ENCODE data around the gene FBRS.

FBRS gene

DNA sequence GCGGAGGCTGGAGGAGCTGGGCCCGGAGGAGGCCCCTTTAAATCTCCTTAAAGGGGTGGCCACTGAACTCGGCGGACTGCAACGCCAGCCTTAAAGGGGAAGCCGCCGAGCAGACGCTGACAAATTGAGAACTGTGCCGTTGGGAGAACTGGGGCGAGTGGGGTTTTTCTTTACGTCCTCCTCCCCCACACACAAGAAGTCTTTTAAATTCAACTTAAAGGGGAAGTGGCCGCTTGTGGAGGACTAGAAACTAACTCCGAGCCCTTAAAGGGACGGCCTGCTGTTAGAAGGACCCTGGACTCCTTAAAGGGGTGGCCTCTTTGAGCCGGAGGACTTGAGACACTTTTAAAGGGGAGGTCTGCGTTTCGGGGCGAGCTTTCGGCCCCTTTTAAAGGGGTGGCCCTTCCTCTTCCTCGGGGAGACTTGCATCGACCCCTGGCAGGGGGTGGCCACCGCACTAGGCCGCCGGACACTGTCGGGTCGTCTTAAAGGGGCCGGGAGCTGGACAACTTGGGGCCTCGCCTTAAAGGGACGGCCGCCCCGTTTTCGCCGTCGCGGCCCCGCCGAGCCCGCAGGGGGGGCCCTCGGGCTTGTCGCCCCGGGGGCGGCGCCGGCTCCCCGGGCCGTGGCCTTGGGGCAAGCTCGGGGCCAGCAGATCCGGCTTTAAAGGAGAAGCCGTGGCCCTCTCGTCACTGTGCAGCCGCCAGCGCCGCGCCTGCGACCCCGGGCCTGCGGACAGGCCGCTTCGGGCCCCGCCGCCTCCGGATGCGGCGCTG lies 688 bp downstream of the FBRS start:
- H3K27me3 ChIP-seq (replicated peaks; ENCODE audit: control insufficient read depth, insufficient read depth, low read length): no peaks in the 10 kb centered on the region
- peaks cover 55% of the 10 kb centered on the region for H3K36me3 ChIP-seq (ENCODE audit: control insufficient read depth, insufficient read depth, low read length, severe bottlenecking)
- no peaks in the 10 kb centered on the region for H3K9me3 ChIP-seq (ENCODE audit: control insufficient read depth, low read length)
- H3K9ac ChIP-seq (ENCODE audit: low read length): peak overlapping the region; percentile 98
- H3K4me3 ChIP-seq (ENCODE audit: low read length): peak overlapping the region; percentile 95
- peaks cover 35% of the 10 kb centered on the region for H3K4me1 ChIP-seq (ENCODE audit: control insufficient read depth, insufficient read depth, low read length)
- DNase-seq (ENCODE audit: low read depth): peak; percentile 99

DNA sequence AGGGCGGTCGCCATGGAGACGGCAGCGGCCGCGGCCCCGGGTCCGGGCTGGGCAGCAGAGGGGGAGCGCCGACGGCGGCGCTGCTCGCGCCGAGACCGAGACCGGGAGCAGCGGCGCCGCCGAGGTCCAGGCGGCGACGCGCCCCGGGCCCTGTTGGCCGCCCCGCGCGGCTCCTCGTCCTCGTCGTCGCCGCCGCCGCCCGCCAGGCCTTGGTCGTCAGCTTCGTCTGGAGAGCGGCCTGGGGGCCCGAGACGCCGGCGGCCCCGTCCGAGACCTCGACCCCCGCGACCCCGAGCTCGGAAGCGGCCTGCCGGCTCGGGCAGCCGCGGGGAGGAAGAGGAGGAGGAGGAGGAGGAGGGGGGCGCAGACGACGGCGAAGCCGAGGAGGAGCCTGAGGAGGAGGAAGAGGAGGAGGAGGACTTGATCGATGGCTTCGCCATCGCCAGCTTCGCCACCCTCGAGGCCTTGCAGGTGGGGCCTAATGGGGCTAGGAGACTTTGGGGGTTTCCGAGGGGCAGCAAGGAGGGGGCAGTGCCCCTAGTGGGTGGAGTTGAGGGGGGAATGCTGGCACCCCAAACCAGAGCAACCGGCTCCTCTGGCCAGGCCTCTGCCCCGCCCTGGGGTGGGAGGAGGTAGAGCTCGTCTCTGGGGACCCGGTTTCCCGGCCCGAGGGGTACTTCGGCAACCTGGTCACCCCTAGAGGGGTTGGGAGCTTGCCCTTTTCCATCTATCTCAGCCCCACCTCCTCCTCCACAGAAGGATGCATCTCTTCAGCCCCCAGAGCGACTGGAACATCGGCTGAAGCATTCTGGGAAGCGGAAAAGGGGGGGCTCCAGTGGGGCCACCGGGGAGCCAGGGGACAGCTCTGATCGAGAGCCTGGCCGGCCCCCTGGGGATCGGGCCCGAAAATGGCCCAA lies 1.5 kb downstream of the FBRS start:
- Histone ChIP-seq H3K9me3 (ENCODE audit: control insufficient read depth, low read length) (no peaks in the 10 kb centered on the region), H3K27me3 (replicated peaks; ENCODE audit: control insufficient read depth, insufficient read depth, low read length) (no peaks in the 10 kb centered on the region), H3K36me3 (ENCODE audit: control insufficient read depth, insufficient read depth, low read length, severe bottlenecking) (peaks cover 54% of the 10 kb centered on the region), H3K4me3 (ENCODE audit: low read length) (peak overlapping the region; percentile 95), H3K4me1 (ENCODE audit: control insufficient read depth, insufficient read depth, low read length) (peaks cover 36% of the 10 kb centered on the region), H3K9ac (ENCODE audit: low read length) (peak overlapping the region; percentile 98)
- peak; percentile 50 for DNase-seq (ENCODE audit: low read depth)

DNA sequence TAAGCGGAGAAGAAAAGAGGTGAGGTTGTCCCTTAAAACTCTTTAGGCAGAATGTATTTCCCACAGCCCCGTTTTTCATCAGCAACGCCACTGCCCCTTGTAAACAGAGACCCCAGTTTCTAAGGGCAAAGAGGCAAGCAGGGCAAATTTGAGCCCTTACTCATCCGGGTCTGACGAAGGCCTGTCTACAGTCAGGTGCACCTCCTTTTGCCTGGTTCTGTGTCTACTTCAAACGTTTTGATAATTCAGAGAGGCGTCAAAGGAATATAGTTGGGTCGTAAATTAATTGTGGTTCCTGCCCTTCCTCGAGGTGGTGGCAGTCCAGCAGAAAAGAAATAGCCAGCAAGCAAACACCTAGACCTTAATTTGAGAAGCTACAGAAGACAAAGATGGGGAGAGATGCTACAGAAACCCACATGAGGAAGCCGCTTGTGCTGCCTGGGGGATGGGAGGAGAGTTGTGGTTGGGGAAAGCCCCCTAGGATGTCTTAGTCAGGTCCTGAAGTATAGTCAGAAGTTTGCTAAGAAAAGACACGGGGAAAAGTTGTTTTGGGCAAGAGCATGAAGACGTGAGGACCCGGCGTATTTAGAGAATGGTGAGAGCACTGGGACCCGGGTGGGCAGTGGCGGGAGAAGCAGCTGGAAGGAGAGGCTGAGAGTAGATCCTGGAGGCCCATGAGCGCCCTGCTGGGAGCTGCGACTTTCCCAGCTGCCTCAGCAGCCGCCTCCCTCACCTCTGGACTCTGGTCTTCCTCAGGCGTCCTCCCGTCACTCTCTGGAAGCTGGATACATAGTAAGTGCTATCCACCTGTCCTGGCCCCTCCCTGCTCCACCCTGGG lies 2.4 kb downstream of the FBRS start:
- H3K27me3 ChIP-seq (replicated peaks; ENCODE audit: control insufficient read depth, insufficient read depth, low read length): no peaks in the 10 kb centered on the region
- H3K4me1 ChIP-seq (ENCODE audit: control insufficient read depth, insufficient read depth, low read length): peaks cover 43% of the 10 kb centered on the region
- H3K36me3 ChIP-seq (ENCODE audit: control insufficient read depth, insufficient read depth, low read length, severe bottlenecking): peaks cover 54% of the 10 kb centered on the region
- H3K9me3 ChIP-seq (ENCODE audit: control insufficient read depth, low read length): no peaks in the 10 kb centered on the region
- DNase-seq (ENCODE audit: low read depth): peak; percentile 7
- peak overlapping the region; percentile 95 for H3K4me3 ChIP-seq (ENCODE audit: low read length)
- peak overlapping the region; percentile 98 for H3K9ac ChIP-seq (ENCODE audit: low read length)

DNA sequence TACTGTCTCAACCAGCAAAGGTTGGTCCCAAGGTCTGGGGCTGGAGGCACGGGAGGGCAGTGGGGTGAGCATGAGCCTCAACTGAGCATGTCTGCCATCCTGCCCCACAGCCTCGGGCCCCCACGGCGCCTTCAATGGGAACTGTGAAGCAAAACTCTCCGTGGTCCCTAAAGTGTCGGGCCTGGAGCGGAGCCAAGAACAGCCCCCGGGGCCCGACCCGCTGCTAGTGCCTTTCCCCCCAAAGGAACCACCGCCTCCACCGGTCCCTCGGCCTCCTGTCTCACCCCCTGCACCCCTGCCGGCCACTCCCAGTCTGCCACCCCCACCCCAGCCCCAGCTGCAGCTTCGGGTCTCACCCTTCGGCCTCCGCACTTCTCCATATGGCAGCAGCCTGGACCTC lies 4.2 kb downstream of the FBRS start:
- peaks cover 33% of the 10 kb centered on the region for H3K4me1 ChIP-seq (ENCODE audit: control insufficient read depth, insufficient read depth, low read length)
- H3K4me3 ChIP-seq (ENCODE audit: low read length): no peak overlapping the region
- H3K27me3 ChIP-seq (replicated peaks; ENCODE audit: control insufficient read depth, insufficient read depth, low read length): no peaks in the 10 kb centered on the region
- peak overlapping the region; percentile 2 for H3K9ac ChIP-seq (ENCODE audit: low read length)
- no peaks in the 10 kb centered on the region for H3K9me3 ChIP-seq (ENCODE audit: control insufficient read depth, low read length)
- peaks cover 60% of the 10 kb centered on the region for H3K36me3 ChIP-seq (ENCODE audit: control insufficient read depth, insufficient read depth, low read length, severe bottlenecking)
- DNase-seq (ENCODE audit: low read depth): no peak

DNA sequence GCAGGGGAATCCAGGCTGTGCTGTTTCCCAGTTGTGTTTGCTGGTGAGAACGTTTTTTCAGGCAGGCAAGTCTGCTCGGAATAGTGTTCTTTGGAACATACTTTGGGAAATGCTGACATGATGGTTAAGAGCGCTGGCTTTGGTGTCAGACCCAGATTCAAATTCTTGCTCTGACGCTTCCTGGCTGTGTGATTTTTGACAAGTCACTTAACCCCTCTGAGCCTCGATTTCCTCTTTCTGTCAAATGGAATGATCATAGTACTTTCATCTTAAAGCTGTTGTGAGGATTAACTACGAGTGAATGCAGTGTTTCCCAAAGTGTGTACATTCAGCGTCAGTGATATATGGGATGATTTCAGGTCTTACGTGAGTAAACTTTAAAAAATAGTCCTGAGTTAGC lies 4.8 kb downstream of the FBRS start:
- Histone ChIP-seq H3K4me3 (ENCODE audit: low read length) (no peak overlapping the region), H3K9me3 (ENCODE audit: control insufficient read depth, low read length) (no peaks in the 10 kb centered on the region), H3K27me3 (replicated peaks; ENCODE audit: control insufficient read depth, insufficient read depth, low read length) (no peaks in the 10 kb centered on the region), H3K36me3 (ENCODE audit: control insufficient read depth, insufficient read depth, low read length, severe bottlenecking) (peaks cover 66% of the 10 kb centered on the region), H3K9ac (ENCODE audit: low read length) (no peak overlapping the region), H3K4me1 (ENCODE audit: control insufficient read depth, insufficient read depth, low read length) (peaks cover 31% of the 10 kb centered on the region)
- DNase-seq (ENCODE audit: low read depth): no peak

DNA sequence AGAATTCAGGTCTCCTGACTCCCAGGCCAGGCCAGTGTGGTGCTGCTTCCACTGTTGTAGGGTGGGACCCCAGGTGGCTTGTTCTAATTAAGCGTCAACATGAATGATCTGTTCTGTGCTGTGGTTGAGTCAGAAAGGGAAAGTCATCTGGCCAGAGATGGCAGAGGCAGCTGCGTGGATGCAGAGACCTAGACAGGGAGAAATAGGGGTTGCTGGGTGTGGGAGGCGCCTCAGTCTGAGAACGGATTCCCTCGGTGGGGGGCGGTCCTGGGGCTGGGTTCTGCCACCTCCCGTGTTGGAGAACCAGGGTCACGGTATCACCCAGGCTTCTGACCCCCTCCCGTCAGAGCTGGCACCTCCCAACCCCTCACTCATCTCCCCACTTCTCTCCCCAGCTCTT lies 5.6 kb downstream of the FBRS start:
- Histone ChIP-seq H3K27me3 (replicated peaks; ENCODE audit: control insufficient read depth, insufficient read depth, low read length) (no peaks in the 10 kb centered on the region), H3K4me3 (ENCODE audit: low read length) (no peak overlapping the region), H3K4me1 (ENCODE audit: control insufficient read depth, insufficient read depth, low read length) (peaks cover 31% of the 10 kb centered on the region), H3K9ac (ENCODE audit: low read length) (no peak overlapping the region), H3K36me3 (ENCODE audit: control insufficient read depth, insufficient read depth, low read length, severe bottlenecking) (peaks cover 70% of the 10 kb centered on the region), H3K9me3 (ENCODE audit: control insufficient read depth, low read length) (no peaks in the 10 kb centered on the region)
- DNase-seq (ENCODE audit: low read depth): no peak

DNA sequence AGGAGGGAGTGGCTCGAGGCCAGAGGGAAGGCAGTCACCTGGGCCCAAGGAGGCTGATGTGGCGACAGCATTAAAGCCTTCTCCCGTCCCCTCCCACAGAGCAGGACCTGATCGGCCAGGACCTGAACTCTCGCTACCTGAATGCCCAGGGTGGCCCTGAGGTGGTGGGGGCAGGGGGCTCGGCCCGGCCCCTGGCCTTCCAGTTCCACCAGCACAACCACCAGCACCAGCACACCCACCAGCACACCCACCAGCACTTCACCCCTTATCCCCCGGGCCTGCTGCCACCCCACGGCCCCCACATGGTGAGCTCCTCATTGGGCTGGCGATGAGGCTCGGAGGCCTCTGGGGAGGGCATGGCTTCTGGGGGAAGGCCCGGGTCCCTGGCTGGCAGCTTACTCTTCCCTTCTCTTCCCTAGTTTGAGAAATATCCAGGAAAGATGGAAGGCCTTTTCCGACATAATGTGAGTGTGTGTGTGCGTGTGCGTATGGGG lies 6.4 kb downstream of the FBRS start:
- Histone ChIP-seq H3K9ac (ENCODE audit: low read length) (no peak overlapping the region), H3K36me3 (ENCODE audit: control insufficient read depth, insufficient read depth, low read length, severe bottlenecking) (peaks cover 77% of the 10 kb centered on the region), H3K4me3 (ENCODE audit: low read length) (no peak overlapping the region), H3K4me1 (ENCODE audit: control insufficient read depth, insufficient read depth, low read length) (peaks cover 31% of the 10 kb centered on the region), H3K27me3 (replicated peaks; ENCODE audit: control insufficient read depth, insufficient read depth, low read length) (no peaks in the 10 kb centered on the region), H3K9me3 (ENCODE audit: control insufficient read depth, low read length) (no peaks in the 10 kb centered on the region)
- DNase-seq (ENCODE audit: low read depth): no peak

DNA sequence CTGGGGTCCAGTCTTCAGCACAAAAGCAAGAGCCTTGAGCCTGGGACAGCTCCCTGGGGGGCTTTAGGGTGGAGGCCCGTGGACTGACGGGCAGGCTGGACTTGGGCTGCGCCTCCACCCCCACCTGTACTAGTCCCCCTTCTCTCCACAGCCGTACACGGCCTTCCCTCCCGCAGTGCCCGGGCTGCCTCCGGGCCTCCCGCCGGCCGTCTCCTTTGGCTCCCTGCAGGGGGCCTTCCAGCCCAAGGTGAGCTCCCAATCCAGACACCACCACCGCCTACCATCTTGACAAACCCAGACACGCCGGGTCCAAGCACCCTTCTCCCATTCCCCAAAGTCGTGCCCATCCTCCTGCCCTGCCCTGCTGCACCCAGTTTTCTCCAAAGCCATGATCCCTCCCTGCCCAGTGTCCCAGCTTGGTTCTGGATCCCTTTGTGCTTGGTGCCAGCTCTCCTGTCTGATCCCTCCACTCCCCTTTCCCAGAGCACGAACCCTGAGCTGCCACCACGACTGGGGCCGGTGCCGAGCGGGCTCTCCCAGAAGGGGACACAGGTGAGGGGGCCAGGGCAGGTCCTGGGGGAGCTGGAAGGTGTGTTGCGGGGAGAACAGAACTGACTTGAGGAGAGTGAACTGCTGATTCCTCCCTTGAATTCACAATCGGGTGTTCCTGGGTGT lies 7.1 kb downstream of the FBRS start:
- Histone ChIP-seq H3K9ac (ENCODE audit: low read length) (no peak overlapping the region), H3K4me3 (ENCODE audit: low read length) (no peak overlapping the region), H3K27me3 (replicated peaks; ENCODE audit: control insufficient read depth, insufficient read depth, low read length) (no peaks in the 10 kb centered on the region), H3K9me3 (ENCODE audit: control insufficient read depth, low read length) (no peaks in the 10 kb centered on the region), H3K36me3 (ENCODE audit: control insufficient read depth, insufficient read depth, low read length, severe bottlenecking) (peaks cover 83% of the 10 kb centered on the region), H3K4me1 (ENCODE audit: control insufficient read depth, insufficient read depth, low read length) (peaks cover 31% of the 10 kb centered on the region)
- DNase-seq (ENCODE audit: low read depth): no peak

DNA sequence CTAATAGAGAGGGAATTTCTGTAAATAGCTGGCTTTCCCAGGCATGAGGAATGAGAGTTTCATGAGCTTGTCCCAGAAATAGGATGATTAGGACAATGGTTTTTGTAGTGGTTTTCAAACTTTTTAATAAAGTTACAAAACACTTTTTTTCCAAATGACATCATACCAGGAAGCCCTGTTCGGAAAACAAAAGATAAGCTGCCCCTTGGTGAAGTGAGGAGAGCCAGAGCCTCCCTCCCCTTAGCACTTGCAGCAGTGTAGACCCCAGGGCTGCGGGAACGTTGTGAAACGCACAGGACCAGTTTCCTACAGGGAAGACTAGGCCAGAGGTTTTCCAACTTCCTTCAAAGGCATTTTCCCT lies 7.6 kb downstream of the FBRS start:
- Histone ChIP-seq H3K9ac (ENCODE audit: low read length) (no peak overlapping the region), H3K27me3 (replicated peaks; ENCODE audit: control insufficient read depth, insufficient read depth, low read length) (no peaks in the 10 kb centered on the region), H3K36me3 (ENCODE audit: control insufficient read depth, insufficient read depth, low read length, severe bottlenecking) (peaks cover 87% of the 10 kb centered on the region), H3K4me3 (ENCODE audit: low read length) (no peak overlapping the region), H3K9me3 (ENCODE audit: control insufficient read depth, low read length) (no peaks in the 10 kb centered on the region), H3K4me1 (ENCODE audit: control insufficient read depth, insufficient read depth, low read length) (peaks cover 26% of the 10 kb centered on the region)
- no peak for DNase-seq (ENCODE audit: low read depth)

DNA sequence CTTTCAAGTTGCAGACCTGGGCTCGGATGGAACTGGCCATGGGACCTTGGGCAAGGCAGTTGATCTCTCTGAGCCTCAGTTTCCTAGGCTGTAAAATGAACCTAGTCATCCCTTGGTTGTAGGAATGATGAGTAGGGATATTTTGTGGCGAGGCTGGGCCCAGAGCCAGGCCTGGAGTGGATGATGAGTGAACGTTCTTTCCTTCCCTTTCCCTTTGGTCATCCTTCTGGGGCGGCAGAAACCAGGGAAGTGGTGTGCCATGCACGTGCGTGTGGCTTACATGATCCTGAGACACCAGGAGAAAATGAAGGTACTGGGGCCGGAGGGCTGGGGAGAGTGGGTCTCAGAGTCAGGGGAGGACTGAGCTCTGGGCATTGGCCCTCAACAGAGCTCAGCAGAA lies 8.4 kb downstream of the FBRS start:
- DNase-seq (ENCODE audit: low read depth): no peak
- Histone ChIP-seq H3K4me1 (ENCODE audit: control insufficient read depth, insufficient read depth, low read length) (peaks cover 17% of the 10 kb centered on the region), H3K27me3 (replicated peaks; ENCODE audit: control insufficient read depth, insufficient read depth, low read length) (no peaks in the 10 kb centered on the region), H3K9me3 (ENCODE audit: control insufficient read depth, low read length) (no peaks in the 10 kb centered on the region), H3K36me3 (ENCODE audit: control insufficient read depth, insufficient read depth, low read length, severe bottlenecking) (peaks cover 83% of the 10 kb centered on the region), H3K9ac (ENCODE audit: low read length) (peak overlapping the region; percentile 42), H3K4me3 (ENCODE audit: low read length) (no peak overlapping the region)

Data from adipocyte (in vitro differentiated cells).